Stimulated activated CD8-positive, alpha-beta memory T cell treated with anti-CD3 and anti-CD28 coated beads, Interleukin-7, amount 100 ng/mL, for 1 hour (primary cell): ENCODE data around the gene CARHSP1.
"Not testable (repeated sequence)": the region's sequence is repeated elsewhere in the genome, so short reads cannot be mapped to it uniquely, and the experiment has no call there.

Experiments
- DNase-seq, 2 donors: peaks; one replicate each; pipeline ENCODE4 v3.0.0-alpha.2; 2020; ENCODE audit warnings: low read depth in 2 of 2

Gene CARHSP1

GRCh38 chr16:8828541-8829165, 40.2 kb downstream of the CARHSP1 start:
- DNase-seq: no peak

GRCh38 chr16:8826278-8826879, 42.4 kb downstream of the CARHSP1 start:
- DNase-seq: no peak

GRCh38 chr16:8822403-8822802, 46.4 kb downstream of the CARHSP1 start:
- DNase-seq: no peak

GRCh38 chr16:8819411-8820034, 49.3 kb downstream of the CARHSP1 start:
- no peak for DNase-seq

GRCh38 chr16:8818504-8819270, 50.1 kb downstream of the CARHSP1 start:
- DNase-seq: no peak

- DNase-seq: no peak
These were observed 51.7 kb downstream of the CARHSP1 start for GRCh38 chr16:8816967-8817655.

- DNase-seq: no peak
These were observed 54.6 kb downstream of the CARHSP1 start for GRCh38 chr16:8814095-8814806.

GRCh38 chr16:8812162-8812843, 56.5 kb downstream of the CARHSP1 start:
- DNase-seq: no peak

GRCh38 chr16:8808613-8809353, 60.0 kb downstream of the CARHSP1 start:
- no peak for DNase-seq

GRCh38 chr16:8808009-8808408, 60.8 kb downstream of the CARHSP1 start:
- DNase-seq: no peak

- DNase-seq: no peak
These were observed 61.6 kb downstream of the CARHSP1 start for GRCh38 chr16:8807189-8807588.

- DNase-seq: no peak
These were observed 62.4 kb downstream of the CARHSP1 start for GRCh38 chr16:8806272-8806983.

- DNase-seq: no peak
These were observed 64.5 kb downstream of the CARHSP1 start for GRCh38 chr16:8804313-8804712.

- not testable (repeated sequence) for DNase-seq
These were observed 65.1 kb downstream of the CARHSP1 start for GRCh38 chr16:8803733-8804132.
